HS-5 (cell line): Measurements from ENCODE around the gene MAPK7.

ENCODE experiments used
- DNase-seq: peaks from one replicate; pipeline ENCODE4 v3.0.0-alpha.2; 2012; ENCODE audit warnings: low read depth

Gene MAPK7

GRCh38 chr17:19378416-19379360 is at the start of gene MAPK7:
Gene MAPK7 (plus strand): TSS chr17:19378498. CDS start chr17:19378901, 403 bp downstream.
- DNase-seq: no peak

- no peak for DNase-seq
Observed at GRCh38 chr17:19329136-19329535, 49.2 kb upstream of the MAPK7 start.

- no peak for DNase-seq
Observed at GRCh38 chr17:19329839-19330238, 48.5 kb upstream of the MAPK7 start.

GRCh38 chr17:19330271-19330670 is 48.0 kb upstream of the MAPK7 start:
- DNase-seq: no peak

- DNase-seq: peak; percentile 81
Observed at GRCh38 chr17:19331134-19331533, 47.2 kb upstream of the MAPK7 start.

- no peak for DNase-seq
Observed at GRCh38 chr17:19331543-19332245, 46.6 kb upstream of the MAPK7 start.

GRCh38 chr17:19332371-19333131 is 45.7 kb upstream of the MAPK7 start:
- DNase-seq: no peak

GRCh38 chr17:19333132-19333440 is 45.2 kb upstream of the MAPK7 start:
- DNase-seq: no peak

- no peak for DNase-seq
Observed at GRCh38 chr17:19333736-19334290, 44.5 kb upstream of the MAPK7 start.

- DNase-seq: no peak
Observed at GRCh38 chr17:19334331-19334730, 44.0 kb upstream of the MAPK7 start.

- DNase-seq: no peak
Observed at GRCh38 chr17:19335951-19336631, 42.2 kb upstream of the MAPK7 start.

- no peak for DNase-seq
Observed at GRCh38 chr17:19336938-19337711, 41.2 kb upstream of the MAPK7 start.

GRCh38 chr17:19337712-19338023 is 40.6 kb upstream of the MAPK7 start:
- no peak for DNase-seq

GRCh38 chr17:19338031-19338990 is 40.0 kb upstream of the MAPK7 start:
- no peak for DNase-seq

GRCh38 chr17:19339341-19339815 is 38.9 kb upstream of the MAPK7 start:
- DNase-seq: no peak

GRCh38 chr17:19341211-19341631 is 37.1 kb upstream of the MAPK7 start:
- no peak for DNase-seq

GRCh38 chr17:19341641-19342610 is 36.4 kb upstream of the MAPK7 start:
- no peak for DNase-seq

GRCh38 chr17:19342611-19343255 is 35.6 kb upstream of the MAPK7 start:
- no peak for DNase-seq
